Measurements from ENCODE around the gene CPT2. TPM values are rescaled to one million over a fixed set of nuclear protein-coding genes. Genes with fewer than 3 reads are reported as not detected.
A peak's percentile ranks its signal among the peaks of the same experiment; 100 is the strongest.

Gene CPT2
- total and polyA plus RNA-seq, 2 of the 13 experiments (the other 11 are each of a cell fraction or from before 2014, with no cell fraction given), result 12.6 to 14.6 TPM

- no peak for TF ChIP-seq KLF13 (CRISPR knock-in tag; IDR thresholded peaks at IDR 0.05)
- no peak for TF ChIP-seq SRSF1 (optimal IDR thresholded peaks at IDR 0.05; ENCODE audit: low read depth, low read length)
- no peak for TF ChIP-seq MED8 (CRISPR knock-in tag; IDR thresholded peaks at IDR 0.05; ENCODE audit: insufficient replicate concordance)
- TF ChIP-seq KDM4B (CRISPR knock-in tag; IDR thresholded peaks at IDR 0.05), result peak; percentile 70; the same call in 1 of the 2 replicates
- peak; percentile 73 for TF ChIP-seq DMAP1 (CRISPR knock-in tag; IDR thresholded peaks at IDR 0.05)
- TF ChIP-seq GATA4 (IDR thresholded peaks at IDR 0.05; ENCODE audit: borderline replicate concordance, low read depth), result peak; percentile 72; the same call in 1 of the 2 replicates
- peak; percentile 93 for TF ChIP-seq NFKBIZ (CRISPR knock-in tag; IDR thresholded peaks at IDR 0.05)
- peak; percentile 49; the same call in 1 of the 2 replicates for TF ChIP-seq GATAD1 (CRISPR knock-in tag; IDR thresholded peaks at IDR 0.05)
- TF ChIP-seq KLF9 (CRISPR knock-in tag; IDR thresholded peaks at IDR 0.05; ENCODE audit: low read depth), result peak; percentile 61; the same call in 1 of the 2 replicates
- TF ChIP-seq EHMT2 (IDR thresholded peaks at IDR 0.05; ENCODE audit: borderline replicate concordance, low read depth, low read length), result no peak; the same call in 1 of the 2 replicates
- peak; percentile 88; the same call in 1 of the 2 replicates for TF ChIP-seq KDM1A (CRISPR knock-in tag; IDR thresholded peaks at IDR 0.05)
- TF ChIP-seq CCAR2 (optimal IDR thresholded peaks at IDR 0.05; ENCODE audit: low read depth, low read length), result no peak
- TF ChIP-seq RNF2 (conservative IDR thresholded peaks at IDR 0.05; ENCODE audit: low read depth), result peak; percentile 72; the same call in 1 of the 2 replicates
- peak; percentile 85 for TF ChIP-seq ZNF451 (CRISPR knock-in tag; IDR thresholded peaks at IDR 0.05)
- no peak for TF ChIP-seq RBFOX2 (IDR thresholded peaks at IDR 0.05; ENCODE audit: low read depth, low read length)
- TF ChIP-seq ZNF414 (CRISPR knock-in tag; IDR thresholded peaks at IDR 0.05), result peak; percentile 71
- no peak for TF ChIP-seq CENPBD1 (CRISPR knock-in tag; IDR thresholded peaks at IDR 0.05; ENCODE audit: borderline replicate concordance, low read depth)
- TF ChIP-seq ZNF850 (CRISPR knock-in tag; conservative IDR thresholded peaks at IDR 0.05), result no peak
- TF ChIP-seq FIP1L1 (IDR thresholded peaks at IDR 0.05; ENCODE audit: borderline replicate concordance, insufficient read depth, low read depth, low read length), result no peak
- TF ChIP-seq POLR2A (IDR thresholded peaks at IDR 0.05; ENCODE audit: insufficient read depth in 1 of 2, low read depth in 2 of 2, low read length in 2 of 2), result no peak; a peak in 1 of 4 replicates
- TF ChIP-seq HOXA7 (CRISPR knock-in tag; IDR thresholded peaks at IDR 0.05), result no peak
- TF ChIP-seq MTERF4 (CRISPR knock-in tag; IDR thresholded peaks at IDR 0.05), result no peak
- TF ChIP-seq SIN3A (IDR thresholded peaks at IDR 0.05; ENCODE audit: borderline replicate concordance, low read depth, low read length), result peak; percentile 60; the same call in 1 of the 2 replicates
- TF ChIP-seq ZSCAN9 (CRISPR knock-in tag; IDR thresholded peaks at IDR 0.05; ENCODE audit: borderline replicate concordance), result peak; percentile 90; the same call in 1 of the 2 replicates
- TF ChIP-seq ZNF296 (CRISPR knock-in tag; conservative IDR thresholded peaks at IDR 0.05), result no peak
- TF ChIP-seq NRL (CRISPR knock-in tag; IDR thresholded peaks at IDR 0.05; ENCODE audit: borderline replicate concordance), result peak; percentile 81; the same call in 1 of the 2 replicates
- no peak for TF ChIP-seq ZNF776 (CRISPR knock-in tag; IDR thresholded peaks at IDR 0.05)
- TF ChIP-seq WIZ (CRISPR knock-in tag; IDR thresholded peaks at IDR 0.05), result no peak
- no peak for TF ChIP-seq KAT7 (CRISPR knock-in tag; IDR thresholded peaks at IDR 0.05; ENCODE audit: borderline replicate concordance)
- TF ChIP-seq KLF16 (CRISPR knock-in tag; IDR thresholded peaks at IDR 0.05), result peak in 1 of 2 experiments; percentile 66; a peak in 1 of 4 replicates
Observed at GRCh38 chr1:53160924-53161378, 35.7 kb upstream of the CPT2 start (continued).
